Endothelial cell of umbilical vein (primary cell): ENCODE measurements around the gene ZBTB33. TPM values are rescaled to one million over a fixed set of nuclear protein-coding genes. Genes with fewer than 3 reads are reported as not detected.

ENCODE experiments used
- BruUV-seq: library from RNA; stranded (reverse); fragments of 400-500 nt; replicated peaks from 2 replicates; lab custom pipeline; 2021; lab: Mats Ljungman, UMichigan
- CTCF ChIA-PET: fragments of 300-600, 350-600 bp; sonication (Branson Sonifier 250); formaldehyde crosslinking; loops from one replicate; lab custom pipeline; 2021; ENCODE audit warnings: antibody characterized with exemption, inconsistent platforms; lab: Charles Lee
- POLR2A ChIA-PET: fragments of 300-600, 350-600 bp; sonication (Branson Sonifier 250); formaldehyde crosslinking; loops from one replicate; lab custom pipeline; 2021; ENCODE audit warnings: antibody characterized with exemption, inconsistent platforms; lab: Charles Lee
- DNase-seq: peaks from one replicate; pipeline ENCODE4 v3.0.0-alpha.2; 2011; ENCODE audit warnings: low read depth, low spot score
- FAIRE-seq: peaks from 2 replicates; lab custom pipeline; 2011; peaks lifted over from hg19 to GRCh38; lab: Jason Lieb, UNC
- H2AFZ ChIP-seq: 2 replicates; pipeline ENCODE4 v1.6.0; 2012; ENCODE audit warnings: low read depth, low read length, control low read depth, inconsistent platforms
- H3K27ac ChIP-seq: 2 replicates; pipeline ENCODE4 v1.5.1; 2011; ENCODE audit warnings: low read depth, mild to moderate bottlenecking, control low read depth, low read length, moderate library complexity; ENCODE audit not compliant: insufficient read depth
- H3K27me3 ChIP-seq, 2 experiments: 2 replicates each; pipeline versions ENCODE4 v1.6.0 to v1.6.1; 2011; ENCODE audit warnings: low read length in 2 of 2, mixed read lengths in 1 of 2; ENCODE audit not compliant: control insufficient read depth in 2 of 2, insufficient read depth in 2 of 2
- H3K36me3 ChIP-seq, 2 experiments: 2 replicates in 1 of 2; 3 replicates in 1 of 2; pipeline ENCODE4 v1.5.1; 2011; ENCODE audit warnings: low read length in 2 of 2, mild to moderate bottlenecking in 1 of 2, moderate library complexity in 1 of 2; ENCODE audit not compliant: control insufficient read depth in 2 of 2, insufficient read depth in 2 of 2; ENCODE audit errors: extremely low read depth in 1 of 2
- H3K4me1 ChIP-seq: 3 replicates; pipeline ENCODE4 v1.5.1; 2011; ENCODE audit warnings: mild to moderate bottlenecking, low read length; ENCODE audit not compliant: control insufficient read depth, insufficient read depth; ENCODE audit errors: extremely low read depth
- H3K4me2 ChIP-seq: 2 replicates; pipeline ENCODE4 v1.6.1; 2011; ENCODE audit warnings: low read length, control low read depth, mixed read lengths; ENCODE audit not compliant: insufficient read depth
- H3K4me3 ChIP-seq, 3 experiments: fragments of 200-600 bp in 1 of 3; sonication (generic), shearing (Covaris generic) in 1 of 3; replicated peaks in 1 of 3; 2 replicates each; pipeline ENCODE4 v1.5.1; 2011 to 2016; ENCODE audit warnings: control low read depth in 3 of 3, low read length in 3 of 3, mild to moderate bottlenecking in 2 of 3, inconsistent platforms in 1 of 3, low read depth in 1 of 3, moderate library complexity in 1 of 3; ENCODE audit not compliant: insufficient read depth in 1 of 3
- H3K79me2 ChIP-seq: 2 replicates; pipeline ENCODE4 v1.6.0; 2012; ENCODE audit warnings: low read length, inconsistent platforms; ENCODE audit not compliant: control insufficient read depth, insufficient read depth
- H3K9ac ChIP-seq: replicated peaks from 2 replicates; pipeline ENCODE3; 2011; ENCODE audit warnings: low read length, control low read depth; ENCODE audit not compliant: insufficient read depth; ENCODE audit errors: extremely low read depth
- H3K9me1 ChIP-seq: replicated peaks from 3 replicates; pipeline ENCODE4 v1.6.0; 2011; ENCODE audit warnings: mild to moderate bottlenecking, low read length; ENCODE audit not compliant: control insufficient read depth, insufficient read depth; ENCODE audit errors: extremely low read depth
- H3K9me3 ChIP-seq: replicated peaks from 2 replicates; pipeline ENCODE4 v1.5.1; 2012; ENCODE audit warnings: low read length, inconsistent platforms; ENCODE audit not compliant: control insufficient read depth, insufficient read depth
- H4K20me1 ChIP-seq: replicated peaks from 2 replicates; pipeline ENCODE3; 2011; ENCODE audit warnings: mild to moderate bottlenecking, low read length; ENCODE audit not compliant: control insufficient read depth, insufficient read depth; ENCODE audit errors: extremely low read depth
- CTCF ChIP-seq, 2 donors: IDR thresholded peaks; 1 replicate in 1 of 2; 2 replicates in 1 of 2; pipeline ENCODE4 v1.5.1; 2011; ENCODE audit warnings: low read length in 2 of 2, mild to moderate bottlenecking in 2 of 2, moderate library complexity in 2 of 2, control low read depth in 1 of 2, inconsistent platforms in 1 of 2, low read depth in 1 of 2; ENCODE audit not compliant: insufficient read depth in 1 of 2; ENCODE audit errors: extremely low read depth in 1 of 2
- EZH2 ChIP-seq: IDR thresholded peaks from 2 replicates; pipeline ENCODE4 v1.6.1; 2012; ENCODE audit warnings: borderline replicate concordance, low read depth, mild to moderate bottlenecking, moderate library complexity, low read length, inconsistent platforms; ENCODE audit not compliant: severe bottlenecking
- FOS ChIP-seq: IDR thresholded peaks from 2 replicates; pipeline ENCODE4 v1.6.1; 2011; ENCODE audit warnings: mild to moderate bottlenecking, low read length, moderate library complexity, borderline replicate concordance; ENCODE audit not compliant: insufficient read depth
- GATA2 ChIP-seq: IDR thresholded peaks from 2 replicates; pipeline ENCODE4 v1.7.0; 2011; ENCODE audit warnings: low read depth, mild to moderate bottlenecking, moderate library complexity, mixed read lengths, low read length; ENCODE audit not compliant: insufficient read length, insufficient read depth
- JUN ChIP-seq: IDR thresholded peaks from 2 replicates; pipeline ENCODE4 v1.6.1; 2011; ENCODE audit warnings: borderline replicate concordance, low read depth; ENCODE audit not compliant: insufficient read length, insufficient read depth
- MAX ChIP-seq: IDR thresholded peaks from 2 replicates; pipeline ENCODE4 v1.6.1; 2011; ENCODE audit not compliant: insufficient read depth, insufficient read length
- MYC ChIP-seq: IDR thresholded peaks from one replicate; pipeline ENCODE4 v1.6.1; 2011; ENCODE audit warnings: mild to moderate bottlenecking, low read depth, low read length
- POLR2A ChIP-seq: IDR thresholded peaks from 2 replicates; pipeline ENCODE4 v1.6.1; 2012; ENCODE audit warnings: low read depth, mild to moderate bottlenecking, control low read depth, low read length
- POLR2AphosphoS5 ChIP-seq: IDR thresholded peaks from 2 replicates; pipeline ENCODE4 v1.6.1; 2012; ENCODE audit warnings: low read depth, mild to moderate bottlenecking, control low read depth, low read length, moderate library complexity; ENCODE audit not compliant: insufficient read depth
- dilution Hi-C: fragments of 300-500 bp; cut with MboI; formaldehyde crosslinking; loops from one replicate; pipeline ENCODE4 v1.15.0; 2019; ENCODE audit warnings: low sequenced_read_pairs; ENCODE audit not compliant: extremely low pct_ligation_motif_present
- intact Hi-C: fragments of 100-400 bp; cut with micrococcal nuclease; formaldehyde crosslinking; loops from one replicate; pipeline ENCODE4 v1.10.0; 2022
- polyA plus RNA-seq, 4 experiments: library from polyadenylated mRNA; depleted of rRNA in 3 of 4; stranded (reverse) in 3 of 4; unstranded in 1 of 4; fragments of >200 nt; gene quantifications; 2 replicates each; pipeline versions ENCODE4 v1.2.1 to v1.2.3, GENCODE V29; 2011 to 2012; ENCODE audit warnings: missing spikeins in 1 of 4
- total RNA-seq: library from RNA; stranded (reverse); gene quantifications from 2 replicates; pipeline ENCODE4 v1.2.3, GENCODE V29; 2021

The ZBTB33 gene
- total and polyA plus RNA-seq, 2 donors (not counting 3 experiments of a cell fraction or from before 2014, with no cell fraction given), result 3.7 to 16.3 TPM

- Histone ChIP-seq H3K27ac (no peak overlapping the region), H3K27me3 (peaks cover 3 to 11% of the 10 kb centered on the region in 2 experiments), H3K4me2 (peak overlapping the region; percentile 90), H2AFZ (peak overlapping the region; percentile 96), H4K20me1 (no peaks in the 10 kb centered on the region), H3K9me1 (no peaks in the 10 kb centered on the region), H3K4me1 (peaks cover 3% of the 10 kb centered on the region), H3K4me3 (peak overlapping the region; percentile 26 to 64 (median 52)), H3K36me3 (no peaks in the 10 kb centered on the region), H3K79me2 (no peaks in the 10 kb centered on the region), H3K9ac (peak overlapping the region; percentile 50), H3K9me3 (no peaks in the 10 kb centered on the region)
- no peak for TF ChIP-seq MYC
- TF ChIP-seq FOS, result no peak
- no peak for TF ChIP-seq EZH2
- no peak for TF ChIP-seq GATA2
- TF ChIP-seq CTCF (IDR thresholded peaks at IDR 0.05; ENCODE audit: extremely low read depth in 1 of 2, insufficient read depth in 1 of 2, low read depth in 1 of 2, low read length in 2 of 2), result no peak
- TF ChIP-seq MAX, result no peak
- TF ChIP-seq JUN, result no peak
- TF ChIP-seq POLR2A, result no peak
- TF ChIP-seq POLR2AphosphoS5, result no peak
- CTCF ChIA-PET, result no interaction called here
- POLR2A ChIA-PET, result no interaction called here
- DNase-seq (no peak), FAIRE-seq (no peak)
- intact Hi-C loops, result no loop called here
- BruUV-seq, result no TSS peak
- dilution Hi-C loops, result no loop called here
These were observed 6.2 kb upstream of the ZBTB33 start for GRCh38 chrX:120244395-120244734.
